ENCODE measurements around the gene FAM216A. TPM values are rescaled to one million over a fixed set of nuclear protein-coding genes. Genes with fewer than 3 reads are reported as not detected.

Gene FAM216A
- total RNA-seq, 2 experiments from 2014 or later, result 14.6 to 17.5 TPM

- ChIA-PET CTCF (interaction anchor here (0.6 to 1.6 kb wide), 5 partner anchors 17 to 100 kb away, joined by 3 to 4 read pairs (median 4); partner anchors contain the start of genes RAD9B and VPS29), POLR2A (no interaction called here)
- H3K27me3 Mint-ChIP-seq, result no peaks in the 10 kb centered on the region
Observed at GRCh38 chr12:110531741-110532333, 63.2 kb downstream of the FAM216A start.

GRCh38 chr12:110532644-110533043 is 64.0 kb downstream of the FAM216A start:
- Mint-ChIP-seq H3K36me3 (ENCODE audit: low read depth) (peaks cover 42% of the 10 kb centered on the region), H3K4me1 (peaks cover 18% of the 10 kb centered on the region), H3K27me3 (no peaks in the 10 kb centered on the region), H3K4me3 (no peak overlapping the region), H3K27ac (no peak overlapping the region), H3K9me3 (no peaks in the 10 kb centered on the region)
- ChIA-PET CTCF (interaction anchor here (1.1 to 2.0 kb wide), 3 partner anchors 16 to 62 kb away, joined by 3 to 6 read pairs (median 4); partner anchors contain the start of genes RAD9B and VPS29), POLR2A (no interaction called here)
- no peak for DNase-seq

More at GRCh38 chr12:110531741-110532333, 63.2 kb downstream of the FAM216A start:
- no peak for DNase-seq
- Mint-ChIP-seq H3K4me1 (peaks cover 18% of the 10 kb centered on the region), H3K36me3 (ENCODE audit: low read depth) (peaks cover 36% of the 10 kb centered on the region), H3K27ac (no peak overlapping the region), H3K9me3 (no peaks in the 10 kb centered on the region), H3K4me3 (no peak overlapping the region)

GRCh38 chr12:110533607-110534006 is 65.0 kb downstream of the FAM216A start:
- Mint-ChIP-seq H3K27me3 (no peaks in the 10 kb centered on the region), H3K4me1 (peaks cover 18% of the 10 kb centered on the region), H3K4me3 (no peak overlapping the region), H3K27ac (no peak overlapping the region), H3K36me3 (ENCODE audit: low read depth) (peaks cover 49% of the 10 kb centered on the region), H3K9me3 (no peaks in the 10 kb centered on the region)
- no peak for DNase-seq
- CTCF ChIA-PET, result interaction anchor here (1.0 to 2.0 kb wide), 4 partner anchors 11 to 62 kb away, joined by 3 to 6 read pairs (median 4); no protein-coding TSS in a partner anchor
- POLR2A ChIA-PET, result no interaction called here

GRCh38 chr12:110534811-110535210 is 66.2 kb downstream of the FAM216A start:
- no peak overlapping the region for H3K27ac Mint-ChIP-seq
- ChIA-PET POLR2A (no interaction called here), CTCF (interaction anchor here (0.6 to 1.3 kb wide), 2 partner anchors 57 to 433 kb away, joined by 3 read pairs; no protein-coding TSS in a partner anchor)
- no peaks in the 10 kb centered on the region for H3K9me3 Mint-ChIP-seq
- H3K36me3 Mint-ChIP-seq (ENCODE audit: low read depth), result peaks cover 55% of the 10 kb centered on the region
- peaks cover 20% of the 10 kb centered on the region for H3K4me1 Mint-ChIP-seq
- no peaks in the 10 kb centered on the region for H3K27me3 Mint-ChIP-seq
- no peak overlapping the region for H3K4me3 Mint-ChIP-seq
- no peak for DNase-seq

GRCh38 chr12:110536834-110537604 is 68.4 kb downstream of the FAM216A start:
- H3K27me3 Mint-ChIP-seq, result no peaks in the 10 kb centered on the region
- DNase-seq, result no peak
- no peak overlapping the region for H3K4me3 Mint-ChIP-seq
- CTCF ChIA-PET, result interaction anchor here (0.6 to 1.6 kb wide), 6 partner anchors 8 to 219 kb away, joined by 3 to 5 read pairs (median 3); partner anchors contain the start of gene FAM216A
- H3K4me1 Mint-ChIP-seq, result peaks cover 15% of the 10 kb centered on the region
- no peak overlapping the region for H3K27ac Mint-ChIP-seq
- H3K36me3 Mint-ChIP-seq (ENCODE audit: low read depth), result peaks cover 46% of the 10 kb centered on the region
- POLR2A ChIA-PET, result no interaction called here
- H3K9me3 Mint-ChIP-seq, result no peaks in the 10 kb centered on the region

GRCh38 chr12:110537605-110538409 is 69.2 kb downstream of the FAM216A start:
- H3K27ac Mint-ChIP-seq, result no peak overlapping the region
- CTCF ChIA-PET, result interaction anchor here (0.6 to 2.7 kb wide), 8 partner anchors 9 to 218 kb away, joined by 3 to 9 read pairs (median 3); no protein-coding TSS in a partner anchor
- DNase-seq, result no peak
- peaks cover 51% of the 10 kb centered on the region for H3K36me3 Mint-ChIP-seq (ENCODE audit: low read depth)
- H3K4me1 Mint-ChIP-seq, result peaks cover 16% of the 10 kb centered on the region
- POLR2A ChIA-PET, result no interaction called here
- H3K27me3 Mint-ChIP-seq, result no peaks in the 10 kb centered on the region
- no peak overlapping the region for H3K4me3 Mint-ChIP-seq
- H3K9me3 Mint-ChIP-seq, result no peaks in the 10 kb centered on the region

- Mint-ChIP-seq H3K9me3 (no peaks in the 10 kb centered on the region), H3K36me3 (ENCODE audit: low read depth) (peaks cover 56% of the 10 kb centered on the region), H3K4me3 (no peak overlapping the region), H3K27me3 (no peaks in the 10 kb centered on the region), H3K27ac (peak overlapping the region; percentile 34), H3K4me1 (peaks cover 21% of the 10 kb centered on the region)
- no peak for DNase-seq
- CTCF ChIA-PET, result interaction anchor here (0.6 to 2.7 kb wide), 6 partner anchors 10 to 155 kb away, joined by 3 to 9 read pairs (median 4); no protein-coding TSS in a partner anchor
- POLR2A ChIA-PET, result interaction anchor here (0.7 kb wide), 1 partner anchor 11 kb away, joined by 3 read pairs; no protein-coding TSS in a partner anchor
Observed at GRCh38 chr12:110538869-110539622, 70.4 kb downstream of the FAM216A start.

Other genes with a start within 250 kb of the FAM216A start
- 100 to 1,000 TPM; 126 to 131 TPM for gene ATP2A2, start 187.6 kb upstream of the FAM216A start, total RNA-seq
- 10 to 100 TPM; 61.8 to 67.7 TPM for gene ANAPC7, start 65.1 kb upstream of the FAM216A start, total RNA-seq
- 100 to 1,000 TPM; 390 to 425 TPM for gene ARPC3, start 18.5 kb upstream of the FAM216A start, total RNA-seq
- gene GPN3, start 588 bp upstream of the FAM216A start, total RNA-seq, result 10 to 100 TPM; 19.0 to 21.2 TPM
- gene VPS29, start 33.3 kb downstream of the FAM216A start, total RNA-seq, result 100 to 1,000 TPM; 132 to 145 TPM
- gene RAD9B, start 33.5 kb downstream of the FAM216A start, total RNA-seq, result under 1 TPM; 0.87 to 0.99 TPM
- 10 to 100 TPM; 25.7 to 29.2 TPM for gene PPTC7, start 114.5 kb downstream of the FAM216A start, total RNA-seq
- 1 to 10 TPM; 4.3 to 5.2 TPM for gene TCTN1, start 145.3 kb downstream of the FAM216A start, total RNA-seq
- gene HVCN1, start 220.3 kb downstream of the FAM216A start, total RNA-seq, result 10 to 100 TPM; 16.0 to 18.7 TPM